HG03575 (cell line): ENCODE data around the gene CYP4F11.
"Not testable (repeated sequence)": the region's sequence is repeated elsewhere in the genome, so short reads cannot be mapped to it uniquely, and the experiment has no call there.

Experiments
- ATAC-seq: cut with Tn5 transposase; IDR thresholded peaks from one replicate; pipeline ENCODE4 v1.9.1; 2021; ENCODE audit not compliant: unreplicated experiment, insufficient number of reproducible peaks, low FRiP score; ENCODE audit errors: extremely low read depth

CYP4F11 gene, protein sequence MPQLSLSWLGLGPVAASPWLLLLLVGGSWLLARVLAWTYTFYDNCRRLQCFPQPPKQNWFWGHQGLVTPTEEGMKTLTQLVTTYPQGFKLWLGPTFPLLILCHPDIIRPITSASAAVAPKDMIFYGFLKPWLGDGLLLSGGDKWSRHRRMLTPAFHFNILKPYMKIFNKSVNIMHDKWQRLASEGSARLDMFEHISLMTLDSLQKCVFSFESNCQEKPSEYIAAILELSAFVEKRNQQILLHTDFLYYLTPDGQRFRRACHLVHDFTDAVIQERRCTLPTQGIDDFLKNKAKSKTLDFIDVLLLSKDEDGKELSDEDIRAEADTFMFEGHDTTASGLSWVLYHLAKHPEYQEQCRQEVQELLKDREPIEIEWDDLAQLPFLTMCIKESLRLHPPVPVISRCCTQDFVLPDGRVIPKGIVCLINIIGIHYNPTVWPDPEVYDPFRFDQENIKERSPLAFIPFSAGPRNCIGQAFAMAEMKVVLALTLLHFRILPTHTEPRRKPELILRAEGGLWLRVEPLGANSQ

GRCh38 chr19:15934332-15935078, at the start of gene CYP4F11:
Gene CYP4F11 (minus strand): TSS chr19:15934529. CDS start chr19:15934408, 121 bp downstream.
- ATAC-seq: no peak

GRCh38 chr19:15979293-15979692, 45.0 kb upstream of the CYP4F11 start:
- ATAC-seq: no peak

GRCh38 chr19:15977690-15978089, 43.4 kb upstream of the CYP4F11 start:
- no peak for ATAC-seq

GRCh38 chr19:15976836-15977689, 42.7 kb upstream of the CYP4F11 start:
- ATAC-seq: no peak

GRCh38 chr19:15974856-15975255, 40.5 kb upstream of the CYP4F11 start:
- ATAC-seq: no peak

- not testable (repeated sequence) for ATAC-seq
Measured at GRCh38 chr19:15972043-15972442, 37.7 kb upstream of the CYP4F11 start.

GRCh38 chr19:15971224-15971780, 37.0 kb upstream of the CYP4F11 start:
- ATAC-seq: no peak

DNA sequence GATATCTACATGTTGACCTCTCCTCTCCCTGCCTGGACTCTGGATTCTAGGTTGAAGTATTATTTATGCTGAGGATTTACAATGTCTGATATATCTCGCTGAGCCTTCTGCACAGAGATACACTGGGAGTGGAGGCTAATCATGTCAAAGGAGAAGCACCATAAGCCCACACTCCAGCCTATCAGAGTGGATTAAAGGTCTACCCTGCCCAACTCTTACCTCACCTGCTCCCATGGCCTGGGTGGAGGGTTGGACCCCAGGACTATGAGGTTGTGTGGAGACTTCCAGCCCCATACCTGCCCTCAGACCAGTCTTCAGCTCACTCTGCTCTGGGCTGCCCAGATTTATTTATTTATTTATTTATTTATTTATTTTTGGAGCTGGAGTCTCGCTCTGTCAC, 29.9 kb upstream of the CYP4F11 start:
- ATAC-seq: no peak

DNA sequence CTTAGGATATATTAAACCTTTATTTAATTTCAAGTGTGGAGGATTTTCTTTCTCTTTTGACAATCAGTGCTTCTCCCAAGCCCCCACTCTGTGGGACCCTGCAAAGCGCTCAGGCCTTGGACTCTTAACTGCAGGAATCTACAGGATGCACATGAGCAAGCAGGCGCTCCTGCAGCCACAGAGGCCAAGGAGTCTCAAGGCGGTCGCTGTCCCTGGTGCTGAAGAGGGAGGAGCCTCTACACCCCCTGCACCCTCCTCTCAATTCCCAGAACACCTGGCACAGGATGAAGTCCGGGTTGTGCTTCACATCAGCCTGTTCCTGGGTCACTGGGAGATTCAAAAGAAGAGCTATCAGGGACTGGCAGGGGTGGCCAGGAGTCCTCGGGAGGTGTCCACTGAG, 28.0 kb upstream of the CYP4F11 start:
- no peak for ATAC-seq

DNA sequence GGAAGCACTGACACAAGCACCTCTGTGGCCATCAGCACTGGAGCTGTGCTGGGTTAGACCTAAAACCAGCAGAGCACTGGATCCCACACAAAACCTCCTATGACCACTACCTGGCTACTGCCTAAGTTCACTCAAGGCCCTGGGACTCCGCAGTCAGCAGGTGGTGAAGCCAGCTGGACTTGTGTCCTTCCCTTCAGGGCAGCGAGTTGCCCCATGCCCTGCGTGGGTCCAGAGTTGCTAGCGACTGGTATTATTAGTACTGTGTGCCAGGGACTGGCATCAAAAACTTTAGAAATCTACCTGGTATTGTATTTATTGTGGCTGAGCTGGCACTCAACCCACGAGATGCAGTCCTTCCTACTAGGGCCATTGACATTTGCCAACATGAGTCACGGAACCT, 20.5 kb upstream of the CYP4F11 start:
- no peak for ATAC-seq

DNA sequence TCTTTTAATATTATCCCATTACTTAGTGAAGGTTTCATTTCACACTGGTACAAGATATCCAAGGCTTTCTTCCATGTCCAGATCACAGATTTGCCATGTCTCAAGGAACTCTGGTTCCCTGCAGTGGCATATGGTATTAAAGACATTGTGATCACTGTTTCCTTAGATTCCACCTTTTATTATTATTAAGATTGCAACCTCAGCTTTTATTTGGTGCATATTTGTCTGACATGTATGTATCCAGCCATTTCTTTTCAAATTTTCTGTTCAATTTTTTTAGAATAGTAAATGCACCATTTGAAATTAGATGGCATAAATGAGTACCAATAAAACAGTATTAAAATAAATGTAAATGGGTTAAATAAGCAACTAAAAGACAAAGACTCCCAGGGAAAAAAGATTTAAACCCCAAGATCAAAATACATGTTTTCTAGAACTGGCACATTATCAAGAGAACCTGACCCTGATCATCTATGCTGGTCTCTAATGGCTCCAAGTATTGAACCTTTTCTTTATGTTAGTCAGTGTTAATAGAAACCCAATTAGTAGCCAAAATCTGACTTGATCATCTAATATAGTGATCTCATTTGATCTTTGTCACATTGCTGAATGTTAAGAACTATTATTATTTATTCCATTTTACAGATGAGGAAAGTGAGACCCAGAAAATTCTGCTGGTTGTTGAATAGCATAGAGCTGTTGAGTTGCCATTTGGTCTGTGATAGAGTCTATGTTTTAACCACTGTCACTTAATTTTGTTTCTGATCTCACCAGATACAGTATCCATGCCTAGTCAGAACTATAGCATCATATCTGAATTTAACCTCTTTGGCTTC, 14.1 kb upstream of the CYP4F11 start, which contains the start of gene OR10H4:
TSS of gene OR10H4 (plus strand) at position 786 of the 836 bp plus-strand sequence. CDS start at position 786, 0 bp downstream.
- no peak for ATAC-seq

DNA sequence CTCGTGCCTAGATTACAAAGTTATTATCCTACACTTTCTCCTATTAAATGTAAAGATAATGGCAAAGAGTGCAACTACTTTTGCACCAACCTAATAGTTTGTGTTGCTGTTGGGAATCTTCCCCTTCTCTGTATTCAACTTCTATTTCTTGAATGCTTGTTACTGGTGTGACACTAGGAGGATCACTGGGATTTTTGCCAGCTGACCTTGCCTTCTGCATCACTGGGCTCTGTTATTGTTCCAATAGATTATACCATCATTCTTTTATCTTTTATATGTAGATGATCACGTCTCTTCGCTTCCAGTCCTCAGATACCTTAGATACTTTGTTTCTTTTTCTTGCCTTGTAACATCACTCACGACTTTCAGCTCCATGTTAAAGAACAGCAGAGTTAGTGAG, 11.0 kb upstream of the CYP4F11 start:
- no peak for ATAC-seq

- no peak for ATAC-seq
Measured at GRCh38 chr19:15944401-15944800, 10.1 kb upstream of the CYP4F11 start.

GRCh38 chr19:15937771-15938170, 3.4 kb upstream of the CYP4F11 start:
- no peak for ATAC-seq

GRCh38 chr19:15936950-15937349, 2.6 kb upstream of the CYP4F11 start:
- no peak for ATAC-seq

GRCh38 chr19:15936173-15936572, 1.8 kb upstream of the CYP4F11 start:
- no peak for ATAC-seq

DNA sequence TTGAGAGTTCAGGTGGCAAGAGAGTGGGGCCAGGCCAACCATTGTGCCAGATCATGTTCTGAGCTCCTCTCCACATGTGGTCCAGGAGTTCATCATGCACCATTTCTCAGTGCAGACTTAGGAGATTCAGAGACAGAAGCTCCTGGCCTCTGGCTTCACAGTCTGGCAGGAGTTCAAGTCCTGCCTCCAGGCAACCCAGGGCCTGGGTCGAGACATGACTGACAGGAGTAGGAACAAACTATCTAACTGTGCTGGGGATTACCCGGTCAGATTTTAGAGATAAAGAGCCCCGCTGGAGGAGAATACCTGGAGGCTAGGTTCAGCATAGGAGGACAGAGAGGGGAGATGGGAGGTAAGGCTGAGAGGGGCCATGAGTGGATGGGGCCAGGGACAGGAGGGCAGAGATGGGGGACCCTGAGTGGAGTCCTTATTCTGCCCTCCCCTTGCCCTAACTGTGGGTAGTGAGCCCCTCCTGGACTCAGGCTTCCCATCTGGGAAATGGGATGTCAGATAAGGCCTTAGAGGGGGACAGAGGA, 906 bp upstream of the CYP4F11 start:
- ATAC-seq: no peak
